DOHH2 (cell line): Measurements from ENCODE around the gene SDS.

ENCODE experiments used
- EZH2phosphoT487 ChIP-seq: fragments of 200-600 bp; sonication (generic); IDR thresholded peaks from 2 replicates; pipeline ENCODE4 v1.6.1; 2017; ENCODE audit warnings: borderline replicate concordance, mild to moderate bottlenecking, antibody characterized with exemption, low read length, moderate library complexity, mixed read lengths
- TF ChIP-seq, protein P1 (sequence below): fragments of 200-600 bp; sonication (generic); IDR thresholded peaks from one replicate; pipeline ENCODE4 v1.5.1; 2014; ENCODE audit warnings: antibody characterized with exemption, mild to moderate bottlenecking, low read depth, low read length; ENCODE audit not compliant: poor library complexity, severe bottlenecking

GRCh38 chr12:113432986-113433385 lies 29.3 kb upstream of the SDS start:
- TF ChIP-seq, protein P1, sequence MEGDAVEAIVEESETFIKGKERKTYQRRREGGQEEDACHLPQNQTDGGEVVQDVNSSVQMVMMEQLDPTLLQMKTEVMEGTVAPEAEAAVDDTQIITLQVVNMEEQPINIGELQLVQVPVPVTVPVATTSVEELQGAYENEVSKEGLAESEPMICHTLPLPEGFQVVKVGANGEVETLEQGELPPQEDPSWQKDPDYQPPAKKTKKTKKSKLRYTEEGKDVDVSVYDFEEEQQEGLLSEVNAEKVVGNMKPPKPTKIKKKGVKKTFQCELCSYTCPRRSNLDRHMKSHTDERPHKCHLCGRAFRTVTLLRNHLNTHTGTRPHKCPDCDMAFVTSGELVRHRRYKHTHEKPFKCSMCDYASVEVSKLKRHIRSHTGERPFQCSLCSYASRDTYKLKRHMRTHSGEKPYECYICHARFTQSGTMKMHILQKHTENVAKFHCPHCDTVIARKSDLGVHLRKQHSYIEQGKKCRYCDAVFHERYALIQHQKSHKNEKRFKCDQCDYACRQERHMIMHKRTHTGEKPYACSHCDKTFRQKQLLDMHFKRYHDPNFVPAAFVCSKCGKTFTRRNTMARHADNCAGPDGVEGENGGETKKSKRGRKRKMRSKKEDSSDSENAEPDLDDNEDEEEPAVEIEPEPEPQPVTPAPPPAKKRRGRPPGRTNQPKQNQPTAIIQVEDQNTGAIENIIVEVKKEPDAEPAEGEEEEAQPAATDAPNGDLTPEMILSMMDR = no peak
- no peak for TF ChIP-seq EZH2phosphoT487
